ENCODE results near the gene HOXB2.

Gene HOXB2

DNA sequence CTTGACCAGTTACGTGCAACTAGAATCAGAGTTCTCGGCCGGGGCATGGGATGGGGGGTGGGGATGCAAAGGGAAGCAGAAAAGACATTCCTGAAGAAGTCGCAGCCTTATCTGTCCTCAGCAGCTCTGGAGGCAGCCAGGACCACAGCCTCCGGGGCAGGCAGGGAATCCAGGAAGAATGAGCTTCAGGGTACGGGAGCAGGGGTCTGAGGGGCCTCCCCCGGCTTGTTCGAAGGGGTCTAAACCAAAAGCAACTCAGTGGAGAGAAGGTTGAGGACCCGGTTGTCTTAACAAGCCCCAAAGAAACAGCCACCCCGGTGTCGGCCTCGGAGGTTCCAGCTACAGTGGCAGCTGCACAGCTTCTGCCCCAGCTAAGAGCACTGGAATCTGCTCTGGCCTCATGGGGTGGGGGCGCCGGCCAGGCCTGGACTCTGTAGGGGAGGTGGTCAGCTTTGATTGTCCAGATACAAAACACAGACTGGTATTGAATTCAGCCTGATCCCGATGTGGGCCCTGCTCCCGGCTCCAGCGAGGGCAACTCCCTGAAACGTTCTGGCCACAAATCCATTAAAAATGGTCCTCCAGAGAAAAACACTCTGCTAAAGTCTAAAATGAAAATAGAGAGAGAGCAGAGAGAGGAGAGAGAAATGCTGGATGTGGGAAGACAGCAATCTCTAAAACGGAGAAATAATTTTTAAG lies 25.6 kb upstream of the HOXB2 start:
- no peaks in the 10 kb centered on the region for H4K20me1 ChIP-seq (ENCODE audit: low read depth, low read length)

DNA sequence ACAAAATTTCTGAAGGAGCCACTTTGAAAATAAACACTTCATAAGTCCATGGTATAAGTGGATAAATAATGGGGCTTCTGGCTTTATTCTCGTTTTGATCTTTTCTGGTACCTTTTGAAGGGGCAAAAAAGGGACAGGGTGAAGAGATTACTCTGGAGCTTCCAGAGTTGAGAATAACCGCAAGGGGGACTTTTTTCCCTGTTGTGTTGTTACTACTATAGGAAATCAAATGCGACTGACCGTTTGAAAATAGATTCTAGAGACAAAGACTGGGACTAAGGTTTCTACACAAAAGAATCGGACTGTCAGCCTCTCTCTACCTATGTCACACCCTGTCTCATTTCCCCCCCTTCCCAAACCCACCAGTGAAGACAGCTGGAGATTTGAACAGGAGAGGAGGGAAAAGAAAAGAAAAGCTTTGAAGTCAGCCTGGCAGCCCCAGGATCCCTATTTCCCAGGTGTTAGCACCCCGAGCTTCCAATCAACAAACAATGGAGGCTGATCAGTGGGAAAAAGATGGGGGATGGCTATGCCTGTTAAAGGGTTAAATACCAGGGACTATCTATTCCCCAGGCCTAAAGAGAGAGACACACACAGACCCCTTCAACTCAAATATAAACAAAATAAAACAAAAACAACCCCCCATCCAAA lies 24.9 kb upstream of the HOXB2 start:
- no peaks in the 10 kb centered on the region for H4K20me1 ChIP-seq (ENCODE audit: low read depth, low read length)
- no peaks in the 10 kb centered on the region for H3K9me3 ChIP-seq (ENCODE audit: insufficient read depth, low read length)
- H3K9me2 ChIP-seq (replicated peaks; ENCODE audit: insufficient read depth, low read length): no peaks in the 10 kb centered on the region
- H3K36me3 ChIP-seq (ENCODE audit: low read length): no peaks in the 10 kb centered on the region
- no peak overlapping the region for H3K4me2 ChIP-seq (ENCODE audit: low read depth, low read length, poor library complexity, severe bottlenecking)
- H3K79me2 ChIP-seq (ENCODE audit: insufficient read depth, low read length): no peaks in the 10 kb centered on the region
- H2AFZ ChIP-seq (ENCODE audit: low read depth, low read length, severe bottlenecking): no peak overlapping the region
- no peak overlapping the region for H3K4me3 ChIP-seq (ENCODE audit: insufficient read depth, low read length, poor library complexity, severe bottlenecking)
- TF ChIP-seq, protein P1, sequence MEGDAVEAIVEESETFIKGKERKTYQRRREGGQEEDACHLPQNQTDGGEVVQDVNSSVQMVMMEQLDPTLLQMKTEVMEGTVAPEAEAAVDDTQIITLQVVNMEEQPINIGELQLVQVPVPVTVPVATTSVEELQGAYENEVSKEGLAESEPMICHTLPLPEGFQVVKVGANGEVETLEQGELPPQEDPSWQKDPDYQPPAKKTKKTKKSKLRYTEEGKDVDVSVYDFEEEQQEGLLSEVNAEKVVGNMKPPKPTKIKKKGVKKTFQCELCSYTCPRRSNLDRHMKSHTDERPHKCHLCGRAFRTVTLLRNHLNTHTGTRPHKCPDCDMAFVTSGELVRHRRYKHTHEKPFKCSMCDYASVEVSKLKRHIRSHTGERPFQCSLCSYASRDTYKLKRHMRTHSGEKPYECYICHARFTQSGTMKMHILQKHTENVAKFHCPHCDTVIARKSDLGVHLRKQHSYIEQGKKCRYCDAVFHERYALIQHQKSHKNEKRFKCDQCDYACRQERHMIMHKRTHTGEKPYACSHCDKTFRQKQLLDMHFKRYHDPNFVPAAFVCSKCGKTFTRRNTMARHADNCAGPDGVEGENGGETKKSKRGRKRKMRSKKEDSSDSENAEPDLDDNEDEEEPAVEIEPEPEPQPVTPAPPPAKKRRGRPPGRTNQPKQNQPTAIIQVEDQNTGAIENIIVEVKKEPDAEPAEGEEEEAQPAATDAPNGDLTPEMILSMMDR (IDR thresholded peaks at IDR 0.05; ENCODE audit: insufficient read depth, low read length, poor library complexity, severe bottlenecking): no peak
- no peak for TF ChIP-seq EZH2phosphoT487 (conservative IDR thresholded peaks at IDR 0.05; ENCODE audit: low read length)
- no peaks in the 10 kb centered on the region for H3F3A ChIP-seq (ENCODE audit: insufficient read depth)
- H3K27ac ChIP-seq (ENCODE audit: low read depth, low read length): no peak overlapping the region
- no peaks in the 10 kb centered on the region for H3K27me3 ChIP-seq (ENCODE audit: low read length)
- H3K9ac ChIP-seq (ENCODE audit: low read length): no peak overlapping the region

More for the DNA sequence above, 25.6 kb upstream of the HOXB2 start:
- H3K79me2 ChIP-seq (ENCODE audit: insufficient read depth, low read length): no peaks in the 10 kb centered on the region
- no peaks in the 10 kb centered on the region for H3K36me3 ChIP-seq (ENCODE audit: low read length)
- no peak overlapping the region for H3K9ac ChIP-seq (ENCODE audit: low read length)
- no peaks in the 10 kb centered on the region for H3K27me3 ChIP-seq (ENCODE audit: low read length)
- H3K9me3 ChIP-seq (ENCODE audit: insufficient read depth, low read length): no peaks in the 10 kb centered on the region
- no peak overlapping the region for H3K4me2 ChIP-seq (ENCODE audit: low read depth, low read length, poor library complexity, severe bottlenecking)
- H3F3A ChIP-seq (ENCODE audit: insufficient read depth): no peaks in the 10 kb centered on the region
- H3K9me2 ChIP-seq (replicated peaks; ENCODE audit: insufficient read depth, low read length): no peaks in the 10 kb centered on the region
- H2AFZ ChIP-seq (ENCODE audit: low read depth, low read length, severe bottlenecking): no peak overlapping the region
- TF ChIP-seq EZH2phosphoT487 (conservative IDR thresholded peaks at IDR 0.05; ENCODE audit: low read length): no peak
- TF ChIP-seq, protein P1 (IDR thresholded peaks at IDR 0.05; ENCODE audit: insufficient read depth, low read length, poor library complexity, severe bottlenecking): no peak
- no peak overlapping the region for H3K4me3 ChIP-seq (ENCODE audit: insufficient read depth, low read length, poor library complexity, severe bottlenecking)
- no peak overlapping the region for H3K27ac ChIP-seq (ENCODE audit: low read depth, low read length)

DNA sequence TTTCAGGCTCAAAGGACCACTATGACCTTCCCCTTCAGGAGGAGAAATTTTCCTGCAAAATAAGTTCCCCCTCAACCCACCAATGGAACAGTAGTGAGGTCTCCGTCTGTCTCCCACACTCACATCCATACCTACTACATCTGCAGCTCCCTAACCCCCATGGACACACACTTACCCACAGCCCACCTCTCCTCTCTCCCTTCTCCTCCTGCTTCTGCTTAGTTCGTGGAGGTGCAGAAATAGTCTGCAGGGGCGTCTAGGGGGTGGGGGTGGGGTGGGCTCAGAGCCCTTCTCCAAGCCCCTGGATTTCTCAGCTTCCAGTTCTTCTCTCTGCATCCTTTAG lies 24.3 kb upstream of the HOXB2 start:
- no peak overlapping the region for H3K27ac ChIP-seq (ENCODE audit: low read depth, low read length)
- H3K4me2 ChIP-seq (ENCODE audit: low read depth, low read length, poor library complexity, severe bottlenecking): no peak overlapping the region
- no peak overlapping the region for H3K9ac ChIP-seq (ENCODE audit: low read length)
- H3K36me3 ChIP-seq (ENCODE audit: low read length): no peaks in the 10 kb centered on the region
- H3K4me3 ChIP-seq (ENCODE audit: insufficient read depth, low read length, poor library complexity, severe bottlenecking): no peak overlapping the region
- H3K79me2 ChIP-seq (ENCODE audit: insufficient read depth, low read length): no peaks in the 10 kb centered on the region
- TF ChIP-seq EZH2phosphoT487 (conservative IDR thresholded peaks at IDR 0.05; ENCODE audit: low read length): no peak
- TF ChIP-seq, protein P1 (IDR thresholded peaks at IDR 0.05; ENCODE audit: insufficient read depth, low read length, poor library complexity, severe bottlenecking): no peak
- no peak overlapping the region for H2AFZ ChIP-seq (ENCODE audit: low read depth, low read length, severe bottlenecking)
- H3K27me3 ChIP-seq (ENCODE audit: low read length): no peaks in the 10 kb centered on the region
- H3K9me3 ChIP-seq (ENCODE audit: insufficient read depth, low read length): no peaks in the 10 kb centered on the region
- H3F3A ChIP-seq (ENCODE audit: insufficient read depth): no peaks in the 10 kb centered on the region
- H4K20me1 ChIP-seq (ENCODE audit: low read depth, low read length): no peaks in the 10 kb centered on the region
- H3K9me2 ChIP-seq (replicated peaks; ENCODE audit: insufficient read depth, low read length): no peaks in the 10 kb centered on the region

All from SU-DHL-6 (cell line).